Lung (tissue), 12 donors: ENCODE measurements around the gene THTPA. TPM values are rescaled to one million over a fixed set of nuclear protein-coding genes. Genes with fewer than 3 reads are reported as not detected.
A peak's percentile ranks its signal among the peaks of the same experiment; 100 is the strongest.

Source experiments
- ATAC-seq: fragments of 200-7000 bp; cut with Tn5 transposase; one replicate; pipeline ENCODE4 v1.9.1; 2020; ENCODE audit warnings: moderate number of reproducible peaks; ENCODE audit not compliant: insufficient read depth, low FRiP score
- DNase-seq, 3 donors: peaks; one replicate each; pipeline ENCODE4 v3.0.0-alpha.2; 2013 to 2017
- H3K27ac ChIP-seq, 2 donors: one replicate each; pipeline ENCODE4 v1.5.1; 2013; ENCODE audit warnings: mild to moderate bottlenecking in 2 of 2, moderate library complexity in 2 of 2, control low read depth in 1 of 2, inconsistent platforms in 1 of 2, low read depth in 1 of 2, low read length in 1 of 2
- H3K27me3 ChIP-seq, 3 donors: one replicate each; pipeline ENCODE4 v1.5.1; 2013; ENCODE audit warnings: low read length in 2 of 3; ENCODE audit not compliant: control insufficient read depth in 3 of 3, insufficient read depth in 3 of 3
- H3K36me3 ChIP-seq, 4 donors: one replicate each; pipeline ENCODE4 v1.5.1; 2013; ENCODE audit warnings: low read length in 4 of 4, mild to moderate bottlenecking in 1 of 4, moderate library complexity in 1 of 4; ENCODE audit not compliant: control insufficient read depth in 4 of 4, insufficient read depth in 4 of 4
- H3K4me1 ChIP-seq, 5 donors: one replicate each; pipeline ENCODE4 v1.5.1; 2013; ENCODE audit warnings: low read length in 5 of 5, mild to moderate bottlenecking in 2 of 5, moderate library complexity in 1 of 5; ENCODE audit not compliant: control insufficient read depth in 5 of 5, insufficient read depth in 5 of 5
- H3K4me3 ChIP-seq: one replicate; pipeline ENCODE4 v1.5.1; 2013; ENCODE audit warnings: mild to moderate bottlenecking, control low read depth, moderate library complexity
- H3K9ac ChIP-seq, 2 donors: one replicate each; pipeline ENCODE4 v1.5.1; 2013; ENCODE audit warnings: low read length in 2 of 2, control low read depth in 1 of 2; ENCODE audit not compliant: insufficient read depth in 1 of 2
- H3K9me3 ChIP-seq, 4 donors: one replicate each; pipeline ENCODE4 v1.5.1; 2013; ENCODE audit warnings: low read length in 3 of 4, mild to moderate bottlenecking in 1 of 4, moderate library complexity in 1 of 4; ENCODE audit not compliant: control insufficient read depth in 4 of 4, insufficient read depth in 3 of 4
- CTCF ChIP-seq: IDR thresholded peaks from 2 replicates; pipeline ENCODE4 v1.5.1; 2012; ENCODE audit warnings: mild to moderate bottlenecking; ENCODE audit errors: control extremely low read depth, extremely low read depth
- WGBS, 2 donors: extraction: QIAGEN DNeasy Blood & Tissue Kit; methylation state at CpG; one replicate each; pipeline ENCODE4 v1.1.7; 2013; 5-methylcytosine and 5-hydroxymethylcytosine counted together
- polyA plus RNA-seq, 2 donors: library from polyadenylated mRNA; stranded (reverse); fragments of 200-250 nt; gene quantifications; one replicate each; pipeline ENCODE4 v1.2.1, GENCODE V29; 2013
- total RNA-seq, 2 donors: library from RNA; depleted of rRNA in 1 of 2; stranded (reverse); fragments of >200 nt in 1 of 2; gene quantifications; one replicate each; pipeline ENCODE4 v1.2.1, GENCODE V29; 2014 to 2021
- donor health status: control.
- donor health status: control.
- donor health status: Bipolar disorder and iron deficiency.
- donor health status: healthy.
- donor health status: DM: yes; HTN: yes; CAD: no.

The THTPA gene
- total and polyA plus RNA-seq, 4 donors = 7.7 to 22.1 (median 14.1) TPM

DNA sequence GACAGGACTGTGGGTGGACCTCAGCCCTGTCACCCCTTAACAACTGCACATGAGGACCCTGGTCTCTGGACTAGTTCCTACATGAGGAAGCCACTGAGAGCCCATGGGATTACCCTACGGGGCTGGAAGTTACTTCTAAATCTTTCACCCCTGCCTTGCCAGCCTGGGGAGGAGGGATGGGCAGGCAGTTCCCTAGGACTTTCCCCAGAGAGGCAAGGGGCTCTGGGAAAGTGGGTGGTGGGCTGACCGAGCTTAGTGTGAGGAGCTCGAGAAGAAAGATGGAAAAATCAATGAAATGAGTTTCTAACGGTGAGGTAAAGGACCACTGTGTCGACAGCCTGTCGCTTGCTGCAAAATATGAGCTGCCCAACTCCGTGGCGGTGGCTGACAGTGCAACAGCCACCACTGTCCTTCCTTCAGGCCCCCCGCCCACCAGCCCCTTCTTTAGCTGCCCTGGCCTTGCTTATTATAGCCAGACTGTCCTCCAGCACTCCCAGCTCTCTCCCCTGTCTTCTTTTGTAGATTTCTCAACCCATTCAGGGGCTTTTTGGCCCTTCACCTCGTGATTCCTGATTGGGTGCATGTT, 9.5 kb upstream of the THTPA start:
- WGBS, 2 donors = 84 to 85% methylated on average over 10 of the region's 10 CpGs
- Histone ChIP-seq H3K9ac (no peak overlapping the region), H3K4me3 (no peak overlapping the region), H3K27me3 (peaks cover 0 to 31% (median 30%) of the 10 kb centered on the region in 3 donors), H3K27ac (no peak overlapping the region), H3K4me1 (peaks cover 0 to 10% (median 0%) of the 10 kb centered on the region in 5 donors), H3K9me3 (no peaks in the 10 kb centered on the region), H3K36me3 (no peaks in the 10 kb centered on the region)
- TF ChIP-seq CTCF = no peak
- DNase-seq = no peak
- ATAC-seq = no peak

DNA sequence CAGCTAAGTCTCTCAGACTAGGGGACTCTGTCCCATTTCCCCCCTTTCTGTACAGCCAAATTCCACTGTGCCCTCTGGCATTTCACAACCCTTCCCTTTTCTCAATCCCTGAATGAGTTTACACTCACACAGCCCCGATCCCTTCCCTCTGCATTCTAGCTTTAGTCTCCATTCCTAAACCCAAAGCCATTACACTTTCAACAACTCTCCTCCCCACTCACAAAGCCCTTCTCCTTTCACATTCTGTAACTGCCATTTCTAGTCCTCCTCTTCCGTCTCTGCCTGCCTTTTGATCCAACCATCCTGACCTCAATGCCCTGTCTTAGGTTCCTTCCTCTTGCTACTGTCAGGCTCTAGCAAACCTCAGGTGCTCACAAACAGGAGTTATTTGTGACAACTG, 8.1 kb upstream of the THTPA start:
- Histone ChIP-seq H3K9me3 (no peaks in the 10 kb centered on the region), H3K4me3 (no peak overlapping the region), H3K9ac (peak overlapping the region in 1 of 2 donors; percentile 5), H3K27me3 (peaks cover 0 to 31% (median 30%) of the 10 kb centered on the region in 3 donors), H3K4me1 (peaks cover 0 to 15% (median 0%) of the 10 kb centered on the region in 5 donors), H3K27ac (no peak overlapping the region), H3K36me3 (no peaks in the 10 kb centered on the region)
- DNase-seq = no peak
- WGBS, 2 donors = 45 to 74% methylated on average over 2 of the region's 2 CpGs
- no peak for TF ChIP-seq CTCF
- ATAC-seq = no peak

DNA sequence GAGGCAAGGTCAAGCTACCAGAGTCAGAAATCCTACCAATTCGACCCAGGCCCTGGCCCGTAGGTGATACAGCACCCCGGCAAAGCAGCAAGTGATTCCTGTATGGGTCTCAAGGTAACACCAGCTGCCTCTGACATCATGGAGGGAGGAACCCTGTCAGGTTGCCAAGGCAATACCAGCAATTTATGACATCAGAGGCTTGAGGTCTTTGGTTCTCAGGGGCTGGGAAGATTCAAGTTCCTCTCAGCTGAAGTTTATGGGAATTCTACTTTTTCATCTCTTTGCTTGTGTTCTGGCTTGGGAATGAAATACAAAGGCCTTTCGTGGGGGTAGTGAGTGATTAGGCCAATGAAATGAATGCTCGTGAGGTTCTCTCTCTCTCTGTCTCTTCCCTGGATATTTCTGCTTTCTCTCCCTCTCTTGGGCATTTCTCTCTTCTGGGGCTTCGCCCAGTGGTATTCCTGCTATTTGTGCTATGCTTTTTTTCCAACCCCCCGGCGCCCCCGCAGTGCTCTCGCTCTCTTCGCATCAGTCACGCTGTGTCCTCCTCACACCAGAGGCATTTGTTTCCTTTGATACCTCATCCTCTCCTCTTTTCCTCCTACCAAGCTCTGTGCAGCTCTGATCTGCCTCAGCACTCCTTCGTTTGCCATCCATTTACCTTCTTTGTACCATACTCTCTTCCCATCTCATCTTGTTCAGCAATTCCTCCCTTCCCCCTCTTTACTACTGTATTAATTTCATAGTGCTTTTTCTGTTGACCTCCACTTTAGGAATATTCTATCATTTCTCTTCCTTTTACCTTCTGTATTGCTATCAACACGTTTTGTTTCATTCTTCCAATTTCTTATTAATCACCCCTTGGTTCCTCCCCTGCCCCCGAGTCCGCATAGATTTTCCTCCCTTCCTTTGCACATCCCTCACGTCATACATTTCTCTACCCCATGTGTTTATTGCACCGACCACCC, 7.4 kb upstream of the THTPA start:
- Histone ChIP-seq H3K4me3 (no peak overlapping the region), H3K9me3 (no peaks in the 10 kb centered on the region), H3K36me3 (no peaks in the 10 kb centered on the region), H3K27me3 (peaks cover 0 to 31% (median 30%) of the 10 kb centered on the region in 3 donors), H3K4me1 (peaks cover 0 to 15% (median 0%) of the 10 kb centered on the region in 5 donors), H3K27ac (no peak overlapping the region), H3K9ac (no peak overlapping the region)
- DNase-seq (no peak), ATAC-seq (no peak)
- no peak for TF ChIP-seq CTCF
- 73 to 83% methylated on average over 18 of the region's 18 CpGs for WGBS, 2 donors
